ENCODE data around the gene ALDH7A1.

The ALDH7A1 gene

GRCh38 chr5:126542441-126542840 is 52.6 kb downstream of the ALDH7A1 start:
- no peaks in the 10 kb centered on the region for H3K79me2 ChIP-seq (ENCODE audit: control insufficient read depth, low read length)
- H3K27me3 ChIP-seq (ENCODE audit: control insufficient read depth, low read length), result no peaks in the 10 kb centered on the region; the same call in 1 of the 2 replicates
- no peak overlapping the region for H3K27ac ChIP-seq (ENCODE audit: low read depth, low read length)
- no peaks in the 10 kb centered on the region for H4K20me1 ChIP-seq (ENCODE audit: control insufficient read depth, insufficient read depth, low read depth, low read length)
- no peak overlapping the region for H3K4me2 ChIP-seq (ENCODE audit: low read length)
- H3K4me3 ChIP-seq (ENCODE audit: low read length), result no peak overlapping the region
- no peaks in the 10 kb centered on the region for H3K36me3 ChIP-seq (ENCODE audit: control insufficient read depth, low read length)
- H3F3A ChIP-seq (ENCODE audit: control insufficient read depth, insufficient read depth), result no peaks in the 10 kb centered on the region
- no peaks in the 10 kb centered on the region for H3K9me2 ChIP-seq (replicated peaks; ENCODE audit: control insufficient read depth, low read length)
- TF ChIP-seq EZH2phosphoT487 (IDR thresholded peaks at IDR 0.05; ENCODE audit: borderline replicate concordance, low read length) (no peak), CTCF (IDR thresholded peaks at IDR 0.05; ENCODE audit: low read depth, low read length, poor library complexity, severe bottlenecking) (no peak)
- H3K9me3 ChIP-seq (ENCODE audit: control insufficient read depth, insufficient read depth, low read length), result no peaks in the 10 kb centered on the region
- H3K4me1 ChIP-seq (ENCODE audit: control insufficient read depth, low read length), result no peaks in the 10 kb centered on the region

- H3K4me3 ChIP-seq (ENCODE audit: low read length), result no peak overlapping the region
- H3K27ac ChIP-seq (ENCODE audit: low read depth, low read length), result no peak overlapping the region
- H3F3A ChIP-seq (ENCODE audit: control insufficient read depth, insufficient read depth), result no peaks in the 10 kb centered on the region
- no peaks in the 10 kb centered on the region; the same call in 1 of the 2 replicates for H3K27me3 ChIP-seq (ENCODE audit: control insufficient read depth, low read length)
- H3K9me2 ChIP-seq (replicated peaks; ENCODE audit: control insufficient read depth, low read length), result no peaks in the 10 kb centered on the region
- TF ChIP-seq EZH2phosphoT487 (IDR thresholded peaks at IDR 0.05; ENCODE audit: borderline replicate concordance, low read length) (no peak), CTCF (IDR thresholded peaks at IDR 0.05; ENCODE audit: low read depth, low read length, poor library complexity, severe bottlenecking) (no peak)
- H3K4me1 ChIP-seq (ENCODE audit: control insufficient read depth, low read length), result no peaks in the 10 kb centered on the region
- no peak overlapping the region for H3K4me2 ChIP-seq (ENCODE audit: low read length)
- no peaks in the 10 kb centered on the region for H3K36me3 ChIP-seq (ENCODE audit: control insufficient read depth, low read length)
- no peaks in the 10 kb centered on the region for H3K79me2 ChIP-seq (ENCODE audit: control insufficient read depth, low read length)
- no peaks in the 10 kb centered on the region for H4K20me1 ChIP-seq (ENCODE audit: control insufficient read depth, insufficient read depth, low read depth, low read length)
- H3K9me3 ChIP-seq (ENCODE audit: control insufficient read depth, insufficient read depth, low read length), result no peaks in the 10 kb centered on the region
Observed at GRCh38 chr5:126540631-126541030, 54.4 kb downstream of the ALDH7A1 start.

- Histone ChIP-seq H3K27me3 (ENCODE audit: control insufficient read depth, low read length) (no peaks in the 10 kb centered on the region; the same call in 1 of the 2 replicates), H3K4me3 (ENCODE audit: low read length) (no peak overlapping the region), H4K20me1 (ENCODE audit: control insufficient read depth, insufficient read depth, low read depth, low read length) (no peaks in the 10 kb centered on the region), H3K4me1 (ENCODE audit: control insufficient read depth, low read length) (no peaks in the 10 kb centered on the region), H3K79me2 (ENCODE audit: control insufficient read depth, low read length) (no peaks in the 10 kb centered on the region), H3K9me3 (ENCODE audit: control insufficient read depth, insufficient read depth, low read length) (no peaks in the 10 kb centered on the region), H3K4me2 (ENCODE audit: low read length) (no peak overlapping the region), H3K36me3 (ENCODE audit: control insufficient read depth, low read length) (no peaks in the 10 kb centered on the region), H3K9me2 (replicated peaks; ENCODE audit: control insufficient read depth, low read length) (no peaks in the 10 kb centered on the region), H3K27ac (ENCODE audit: low read depth, low read length) (no peak overlapping the region), H3F3A (ENCODE audit: control insufficient read depth, insufficient read depth) (no peaks in the 10 kb centered on the region)
- TF ChIP-seq CTCF (IDR thresholded peaks at IDR 0.05; ENCODE audit: low read depth, low read length, poor library complexity, severe bottlenecking) (no peak), EZH2phosphoT487 (IDR thresholded peaks at IDR 0.05; ENCODE audit: borderline replicate concordance, low read length) (no peak)
Observed at GRCh38 chr5:126538579-126538978, 56.4 kb downstream of the ALDH7A1 start.
